Adipocyte (in vitro differentiated cells): ENCODE data around the gene C14orf132.

Source experiments
- DNase-seq: peaks from one replicate; pipeline ENCODE4 v3.0.0-alpha.2; 2015; ENCODE audit warnings: low read depth
- H3K27me3 ChIP-seq: replicated peaks from 2 replicates; pipeline ENCODE4 v1.7.0; 2013; ENCODE audit warnings: mild to moderate bottlenecking, low read length, moderate library complexity; ENCODE audit not compliant: control insufficient read depth, insufficient read depth
- H3K36me3 ChIP-seq: 2 replicates; pipeline ENCODE4 v1.7.0; 2013; ENCODE audit warnings: low read length, mild to moderate bottlenecking, moderate library complexity; ENCODE audit not compliant: control insufficient read depth, insufficient read depth, severe bottlenecking
- H3K4me1 ChIP-seq: 2 replicates; pipeline ENCODE4 v1.7.0; 2013; ENCODE audit warnings: mild to moderate bottlenecking, low read length, moderate library complexity; ENCODE audit not compliant: control insufficient read depth, insufficient read depth
- H3K4me3 ChIP-seq: 2 replicates; pipeline ENCODE4 v1.7.0; 2013; ENCODE audit warnings: mild to moderate bottlenecking, low read length, moderate library complexity
- H3K9ac ChIP-seq: 2 replicates; pipeline ENCODE4 v1.7.0; 2013; ENCODE audit warnings: mild to moderate bottlenecking, low read length, moderate library complexity
- H3K9me3 ChIP-seq: 2 replicates; pipeline ENCODE4 v1.7.0; 2013; ENCODE audit warnings: mild to moderate bottlenecking, low read length, moderate library complexity; ENCODE audit not compliant: control insufficient read depth

Gene C14orf132

GRCh38 chr14:96117960-96118359, 78.8 kb downstream of the C14orf132 start:
- no peaks in the 10 kb centered on the region for H3K27me3 ChIP-seq
- H3K4me1 ChIP-seq: peaks cover 26% of the 10 kb centered on the region
- no peak overlapping the region for H3K9ac ChIP-seq
- H3K36me3 ChIP-seq: no peaks in the 10 kb centered on the region
- no peak for DNase-seq
- peaks cover 14% of the 10 kb centered on the region for H3K9me3 ChIP-seq
- H3K4me3 ChIP-seq: no peak overlapping the region

- H3K9me3 ChIP-seq: peaks cover 9% of the 10 kb centered on the region
- H3K4me3 ChIP-seq: no peak overlapping the region
- no peaks in the 10 kb centered on the region for H3K27me3 ChIP-seq
- H3K36me3 ChIP-seq: no peaks in the 10 kb centered on the region
- no peak overlapping the region for H3K9ac ChIP-seq
- DNase-seq: no peak
- peaks cover 27% of the 10 kb centered on the region for H3K4me1 ChIP-seq
Measured at GRCh38 chr14:96118391-96118790, 79.2 kb downstream of the C14orf132 start.

GRCh38 chr14:96119947-96120346, 80.8 kb downstream of the C14orf132 start:
- no peak overlapping the region for H3K9ac ChIP-seq
- H3K9me3 ChIP-seq: no peaks in the 10 kb centered on the region
- H3K4me1 ChIP-seq: peaks cover 27% of the 10 kb centered on the region
- no peaks in the 10 kb centered on the region for H3K36me3 ChIP-seq
- H3K4me3 ChIP-seq: no peak overlapping the region
- no peaks in the 10 kb centered on the region for H3K27me3 ChIP-seq
- peak; percentile 59 for DNase-seq

GRCh38 chr14:96120392-96120791, 81.2 kb downstream of the C14orf132 start:
- no peaks in the 10 kb centered on the region for H3K36me3 ChIP-seq
- H3K27me3 ChIP-seq: no peaks in the 10 kb centered on the region
- no peak overlapping the region for H3K4me3 ChIP-seq
- DNase-seq: no peak
- peaks cover 27% of the 10 kb centered on the region for H3K4me1 ChIP-seq
- H3K9me3 ChIP-seq: no peaks in the 10 kb centered on the region
- no peak overlapping the region for H3K9ac ChIP-seq

- H3K27me3 ChIP-seq: no peaks in the 10 kb centered on the region
- no peak overlapping the region for H3K9ac ChIP-seq
- H3K9me3 ChIP-seq: no peaks in the 10 kb centered on the region
- H3K4me1 ChIP-seq: peaks cover 27% of the 10 kb centered on the region
- H3K4me3 ChIP-seq: no peak overlapping the region
- DNase-seq: no peak
- no peaks in the 10 kb centered on the region for H3K36me3 ChIP-seq
Measured at GRCh38 chr14:96120941-96121340, 81.8 kb downstream of the C14orf132 start.

- Histone ChIP-seq H3K27me3 (no peaks in the 10 kb centered on the region), H3K4me3 (peak overlapping the region; percentile 12), H3K9me3 (no peaks in the 10 kb centered on the region)
Measured at GRCh38 chr14:96121660-96122395, 82.7 kb downstream of the C14orf132 start.

GRCh38 chr14:96122496-96122895, 83.3 kb downstream of the C14orf132 start:
- Histone ChIP-seq H3K9me3 (no peaks in the 10 kb centered on the region), H3K4me3 (peak overlapping the region; percentile 12), H3K9ac (no peak overlapping the region), H3K36me3 (no peaks in the 10 kb centered on the region), H3K27me3 (no peaks in the 10 kb centered on the region), H3K4me1 (peaks cover 27% of the 10 kb centered on the region)
- DNase-seq: peak; percentile 87

More at GRCh38 chr14:96121660-96122395, 82.7 kb downstream of the C14orf132 start:
- H3K9ac ChIP-seq: no peak overlapping the region
- H3K36me3 ChIP-seq: no peaks in the 10 kb centered on the region
- peaks cover 27% of the 10 kb centered on the region for H3K4me1 ChIP-seq
- DNase-seq: peak; percentile 74

- Histone ChIP-seq H3K4me3 (no peak overlapping the region), H3K4me1 (peaks cover 16% of the 10 kb centered on the region), H3K27me3 (no peaks in the 10 kb centered on the region), H3K9me3 (no peaks in the 10 kb centered on the region), H3K9ac (no peak overlapping the region), H3K36me3 (no peaks in the 10 kb centered on the region)
- DNase-seq: no peak
Measured at GRCh38 chr14:96125536-96125935, 86.4 kb downstream of the C14orf132 start.

GRCh38 chr14:96126339-96126782, 87.2 kb downstream of the C14orf132 start:
- DNase-seq: no peak

GRCh38 chr14:96126783-96127271, 87.7 kb downstream of the C14orf132 start:
- Histone ChIP-seq H3K4me3 (no peak overlapping the region), H3K9me3 (no peaks in the 10 kb centered on the region), H3K9ac (no peak overlapping the region), H3K4me1 (peaks cover 12% of the 10 kb centered on the region), H3K36me3 (no peaks in the 10 kb centered on the region), H3K27me3 (no peaks in the 10 kb centered on the region)
- no peak for DNase-seq

More at GRCh38 chr14:96126339-96126782, 87.2 kb downstream of the C14orf132 start:
- Histone ChIP-seq H3K4me1 (peaks cover 16% of the 10 kb centered on the region), H3K9ac (no peak overlapping the region), H3K36me3 (no peaks in the 10 kb centered on the region), H3K27me3 (no peaks in the 10 kb centered on the region), H3K9me3 (no peaks in the 10 kb centered on the region), H3K4me3 (no peak overlapping the region)

- DNase-seq: no peak
- no peak overlapping the region for H3K4me3 ChIP-seq
Measured at GRCh38 chr14:96129128-96129736, 90.1 kb downstream of the C14orf132 start.

More at GRCh38 chr14:96129128-96129736, 90.1 kb downstream of the C14orf132 start:
- Histone ChIP-seq H3K36me3 (no peaks in the 10 kb centered on the region), H3K4me1 (no peaks in the 10 kb centered on the region), H3K9ac (no peak overlapping the region), H3K27me3 (no peaks in the 10 kb centered on the region), H3K9me3 (no peaks in the 10 kb centered on the region)
